Measurements from ENCODE around the gene CAMK2G.
"Not testable (repeated sequence)": the region's sequence is repeated elsewhere in the genome, so short reads cannot be mapped to it uniquely, and the experiment has no call there.

CAMK2G gene

DNA sequence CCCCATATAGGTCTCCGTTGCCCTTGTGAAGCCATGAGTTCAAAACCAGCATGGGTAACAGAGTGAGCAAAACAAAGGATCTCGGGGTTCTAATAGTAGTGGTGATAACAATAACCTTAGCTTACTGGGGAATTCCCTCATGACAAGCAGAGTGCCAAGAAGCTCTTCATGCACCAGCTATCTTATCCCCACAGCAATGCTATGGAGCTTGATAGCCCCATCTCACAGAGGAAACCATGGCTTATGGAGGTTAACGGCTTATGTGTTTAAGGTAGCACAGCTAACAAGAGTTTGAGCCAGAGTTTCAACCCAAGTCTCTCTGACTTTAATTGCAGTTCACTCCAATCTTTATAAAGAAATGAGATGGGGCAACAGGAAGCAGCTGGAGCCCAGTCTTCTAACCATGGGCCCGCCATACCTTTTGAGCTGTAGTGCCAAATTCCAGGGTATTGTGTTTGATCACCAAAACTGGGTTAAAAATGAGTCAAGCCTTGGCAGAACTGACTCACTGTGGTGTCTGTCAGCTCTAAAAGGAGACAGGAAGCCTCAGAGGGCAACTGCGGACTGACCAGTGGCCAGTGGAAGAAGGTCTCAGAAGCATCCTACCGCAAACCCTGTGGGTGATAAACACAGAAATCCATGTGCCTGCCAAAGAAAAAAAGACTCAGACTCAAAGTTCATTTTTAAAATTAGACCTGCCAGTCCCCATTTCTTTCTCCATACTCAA lies 20.1 kb upstream of the CAMK2G start:
- Mint-ChIP-seq H3K27ac (no peak overlapping the region), H3K27me3 (ENCODE audit: low read depth) (no peaks in the 10 kb centered on the region), H3K9me3 (no peaks in the 10 kb centered on the region), H3K4me1 (ENCODE audit: low read depth) (peaks cover 4% of the 10 kb centered on the region), H3K4me3 (no peak overlapping the region), H3K36me3 (ENCODE audit: low read depth) (no peaks in the 10 kb centered on the region)
- peak; percentile 25 for DNase-seq (ENCODE audit: low spot score)

DNA sequence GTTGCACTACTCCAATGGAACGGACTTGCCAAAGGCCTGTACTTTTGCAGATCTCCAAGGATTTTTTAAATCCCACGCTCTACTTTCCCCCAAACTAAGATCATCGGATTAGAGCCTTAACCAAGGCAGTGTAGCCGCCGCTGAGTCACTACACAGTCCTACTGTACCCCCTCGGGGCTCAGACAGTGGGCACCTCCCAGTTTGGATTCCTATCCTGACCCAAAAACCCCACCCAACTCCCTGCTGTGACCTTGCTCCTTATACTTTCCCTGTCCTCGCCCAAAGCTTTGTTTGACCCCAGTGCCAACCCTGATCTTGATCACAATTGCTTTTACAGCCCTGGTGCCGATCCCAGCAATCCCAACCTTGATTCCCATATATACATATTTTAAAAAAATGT lies 19.1 kb upstream of the CAMK2G start:
- Mint-ChIP-seq H3K4me1 (ENCODE audit: low read depth) (peaks cover 4% of the 10 kb centered on the region), H3K4me3 (no peak overlapping the region), H3K36me3 (ENCODE audit: low read depth) (no peaks in the 10 kb centered on the region), H3K27me3 (ENCODE audit: low read depth) (no peaks in the 10 kb centered on the region), H3K9me3 (no peaks in the 10 kb centered on the region), H3K27ac (no peak overlapping the region)
- DNase-seq (ENCODE audit: low spot score), result no peak

DNA sequence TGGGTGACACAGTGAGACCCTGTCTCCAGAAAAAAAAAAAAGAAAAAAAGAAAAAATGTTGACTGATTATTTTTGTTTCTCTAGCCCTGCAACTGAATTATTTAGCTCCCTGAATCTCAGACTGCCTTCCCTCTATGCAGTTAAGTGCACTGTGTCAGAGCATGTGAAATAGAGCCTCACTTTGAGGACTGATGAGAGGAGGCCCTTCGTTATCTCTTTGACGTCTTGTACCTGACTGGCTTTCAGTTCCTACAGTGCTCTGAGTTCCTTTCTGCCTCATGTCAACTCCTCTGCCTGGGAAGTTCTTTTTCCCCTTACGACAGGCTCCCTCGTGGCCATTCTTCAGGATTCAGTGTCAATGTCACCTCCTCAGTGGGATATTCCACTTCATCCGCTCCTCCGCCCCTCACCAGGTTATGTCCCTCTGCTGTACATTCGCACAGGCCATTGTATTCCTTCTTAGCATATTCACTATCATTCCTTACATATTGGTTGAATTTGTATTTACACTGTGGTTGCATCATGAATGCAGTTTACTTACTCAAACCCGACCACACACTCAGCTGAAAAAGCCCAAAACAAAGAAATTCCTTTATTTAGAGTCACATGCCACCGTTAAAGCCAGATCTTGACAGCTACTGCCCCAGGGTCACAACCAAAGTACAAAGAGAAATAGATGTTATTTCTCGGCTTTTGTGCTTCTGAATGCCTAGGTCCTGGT lies 18.1 kb upstream of the CAMK2G start:
- no peak for DNase-seq (ENCODE audit: low spot score)
- H3K4me1 Mint-ChIP-seq (ENCODE audit: low read depth), result peaks cover 4% of the 10 kb centered on the region
- no peaks in the 10 kb centered on the region for H3K27me3 Mint-ChIP-seq (ENCODE audit: low read depth)
- H3K4me3 Mint-ChIP-seq, result no peak overlapping the region
- H3K9me3 Mint-ChIP-seq, result no peaks in the 10 kb centered on the region
- H3K27ac Mint-ChIP-seq, result no peak overlapping the region
- H3K36me3 Mint-ChIP-seq (ENCODE audit: low read depth), result no peaks in the 10 kb centered on the region

DNA sequence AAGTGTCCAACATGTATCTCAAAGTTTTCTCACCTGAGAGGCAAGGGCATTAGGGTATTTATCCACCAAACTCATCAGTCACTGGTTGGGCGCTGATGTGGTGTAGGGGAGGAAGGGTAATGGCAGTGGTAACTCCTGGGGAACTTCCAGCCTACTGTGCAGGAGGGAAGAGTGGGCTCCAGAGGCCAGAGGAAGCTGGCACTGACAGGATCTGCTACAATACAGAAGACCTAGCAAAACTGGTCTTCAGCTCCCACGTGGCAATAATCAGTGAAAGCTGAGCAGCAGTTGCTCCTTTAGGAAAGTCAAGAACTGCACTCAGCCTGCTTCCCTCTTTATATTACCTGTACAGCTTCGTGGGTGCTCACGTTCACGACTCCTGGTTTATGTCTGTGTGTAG lies 17.2 kb upstream of the CAMK2G start:
- no peaks in the 10 kb centered on the region for H3K9me3 Mint-ChIP-seq
- H3K27me3 Mint-ChIP-seq (ENCODE audit: low read depth), result no peaks in the 10 kb centered on the region
- peaks cover 8% of the 10 kb centered on the region for H3K4me1 Mint-ChIP-seq (ENCODE audit: low read depth)
- H3K36me3 Mint-ChIP-seq (ENCODE audit: low read depth), result no peaks in the 10 kb centered on the region
- H3K27ac Mint-ChIP-seq, result no peak overlapping the region
- H3K4me3 Mint-ChIP-seq, result no peak overlapping the region
- no peak for DNase-seq (ENCODE audit: low spot score)

DNA sequence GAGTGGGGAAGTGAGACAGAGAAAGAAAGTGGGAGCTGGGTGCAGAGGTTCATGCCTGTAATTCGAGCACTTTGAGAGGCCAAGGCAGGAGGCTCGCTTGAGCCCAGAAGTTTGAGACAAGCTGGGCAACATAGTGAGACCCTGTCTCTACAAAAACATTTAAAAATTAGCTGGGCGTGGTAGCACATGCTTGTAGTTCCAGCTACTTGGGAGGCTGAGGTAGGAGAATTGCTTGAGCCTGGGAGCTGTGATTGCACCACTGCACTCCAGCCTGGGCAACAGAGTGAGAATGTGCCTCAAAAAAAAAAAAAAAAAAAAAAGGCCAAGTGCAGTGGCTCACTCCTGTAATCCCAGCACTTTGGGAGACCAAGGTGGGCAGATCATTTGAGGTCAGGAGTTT lies 16.5 kb upstream of the CAMK2G start:
- not testable (repeated sequence) for H3K36me3 Mint-ChIP-seq (ENCODE audit: low read depth); H3K4me3 Mint-ChIP-seq; DNase-seq (ENCODE audit: low spot score); H3K9me3 Mint-ChIP-seq; H3K27ac Mint-ChIP-seq; H3K27me3 Mint-ChIP-seq (ENCODE audit: low read depth)
- peaks cover 15% of the 10 kb centered on the region for H3K4me1 Mint-ChIP-seq (ENCODE audit: low read depth)

DNA sequence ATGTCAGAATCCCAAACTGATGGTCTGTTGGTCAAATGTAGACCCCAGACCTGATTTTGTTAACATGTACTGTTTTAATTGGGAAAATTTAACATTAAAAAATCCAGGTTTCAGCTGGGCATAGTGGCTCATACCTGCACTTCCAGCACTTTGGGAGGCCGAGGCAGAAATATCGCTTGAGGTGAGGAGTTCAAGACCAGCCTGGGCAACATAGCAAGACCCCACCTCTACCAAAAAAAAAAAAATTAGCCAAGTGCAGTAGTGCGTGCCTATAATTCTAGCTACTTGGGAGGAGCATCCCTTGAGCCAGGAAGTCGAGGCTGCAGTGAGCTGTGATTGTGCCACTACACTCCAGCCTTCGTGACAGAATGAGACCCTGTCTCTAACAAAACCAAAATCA lies 15.9 kb upstream of the CAMK2G start:
- no peak for DNase-seq (ENCODE audit: low spot score)
- Mint-ChIP-seq H3K9me3 (no peaks in the 10 kb centered on the region), H3K4me1 (ENCODE audit: low read depth) (peaks cover 16% of the 10 kb centered on the region), H3K4me3 (no peak overlapping the region), H3K27ac (no peak overlapping the region), H3K27me3 (ENCODE audit: low read depth) (no peaks in the 10 kb centered on the region), H3K36me3 (ENCODE audit: low read depth) (no peaks in the 10 kb centered on the region)

DNA sequence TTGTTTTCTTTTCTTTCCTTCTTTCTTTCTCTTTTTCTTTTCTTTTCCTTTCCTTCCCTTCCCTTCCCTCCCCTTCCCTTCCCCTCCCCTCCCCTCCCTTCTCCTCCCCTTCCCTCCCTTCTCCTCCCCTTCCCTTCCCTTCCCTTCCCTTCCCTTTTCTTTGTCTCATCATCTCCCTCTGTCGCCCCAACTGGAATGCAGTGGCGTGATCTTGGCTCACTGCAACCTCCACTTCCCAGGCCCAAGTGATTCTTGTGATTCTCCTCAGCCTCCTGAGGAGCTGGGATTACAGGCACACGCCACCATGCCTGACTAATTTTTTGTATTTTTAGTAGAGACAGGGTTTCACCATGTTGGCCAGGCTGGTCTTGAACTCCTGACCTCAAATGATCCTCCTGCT lies 15.1 kb upstream of the CAMK2G start:
- not testable (repeated sequence) for DNase-seq (ENCODE audit: low spot score); H3K36me3 Mint-ChIP-seq (ENCODE audit: low read depth); H3K9me3 Mint-ChIP-seq; H3K4me3 Mint-ChIP-seq; H3K27me3 Mint-ChIP-seq (ENCODE audit: low read depth); H3K27ac Mint-ChIP-seq
- H3K4me1 Mint-ChIP-seq (ENCODE audit: low read depth), result peaks cover 12% of the 10 kb centered on the region

DNA sequence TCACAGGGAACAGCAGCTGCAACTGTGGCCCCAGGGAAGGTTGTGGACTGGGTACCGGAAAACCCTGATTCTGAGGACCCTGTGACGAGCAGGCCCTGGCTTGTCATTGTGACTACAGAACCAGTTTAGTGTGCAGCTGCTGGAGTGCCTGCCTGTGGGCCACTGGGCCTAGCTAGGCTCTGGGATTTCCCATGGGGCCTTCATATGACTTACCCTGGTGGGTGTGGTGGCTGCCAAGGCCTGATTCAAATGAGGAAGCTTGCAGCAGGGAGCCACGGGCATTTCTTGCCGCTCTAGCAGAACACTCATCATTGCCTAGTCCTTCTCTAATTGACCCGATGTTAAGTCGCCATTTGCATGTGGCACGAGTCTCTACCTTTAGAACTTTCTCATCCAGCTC lies 14.7 kb upstream of the CAMK2G start:
- Mint-ChIP-seq H3K4me1 (ENCODE audit: low read depth) (peaks cover 12% of the 10 kb centered on the region), H3K9me3 (no peaks in the 10 kb centered on the region), H3K36me3 (ENCODE audit: low read depth) (no peaks in the 10 kb centered on the region), H3K27ac (no peak overlapping the region), H3K4me3 (no peak overlapping the region), H3K27me3 (ENCODE audit: low read depth) (no peaks in the 10 kb centered on the region)
- peak; percentile 32 for DNase-seq (ENCODE audit: low spot score)

DNA sequence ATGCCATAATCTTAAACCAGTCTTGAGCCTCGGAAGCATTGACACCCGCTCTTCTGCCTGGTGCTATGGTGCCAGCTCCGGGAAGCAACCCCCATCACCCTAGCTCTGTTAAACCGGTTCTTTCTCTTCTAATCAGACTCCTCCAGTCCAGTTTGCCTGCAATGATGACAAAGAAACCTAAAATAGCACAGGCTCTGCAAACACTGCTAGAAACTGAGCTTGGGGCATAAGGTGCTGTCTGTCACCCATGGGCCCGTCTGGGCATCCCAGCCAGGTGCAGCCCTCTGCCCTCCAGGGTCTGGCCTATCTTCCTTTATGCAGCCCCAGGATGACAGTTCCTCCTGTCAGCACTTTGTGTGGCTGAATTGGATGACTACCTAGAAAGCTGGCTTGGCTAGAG lies 14.2 kb upstream of the CAMK2G start:
- Mint-ChIP-seq H3K27ac (no peak overlapping the region), H3K9me3 (no peaks in the 10 kb centered on the region), H3K36me3 (ENCODE audit: low read depth) (no peaks in the 10 kb centered on the region), H3K27me3 (ENCODE audit: low read depth) (no peaks in the 10 kb centered on the region), H3K4me3 (no peak overlapping the region), H3K4me1 (ENCODE audit: low read depth) (peaks cover 12% of the 10 kb centered on the region)
- DNase-seq (ENCODE audit: low spot score), result no peak

DNA sequence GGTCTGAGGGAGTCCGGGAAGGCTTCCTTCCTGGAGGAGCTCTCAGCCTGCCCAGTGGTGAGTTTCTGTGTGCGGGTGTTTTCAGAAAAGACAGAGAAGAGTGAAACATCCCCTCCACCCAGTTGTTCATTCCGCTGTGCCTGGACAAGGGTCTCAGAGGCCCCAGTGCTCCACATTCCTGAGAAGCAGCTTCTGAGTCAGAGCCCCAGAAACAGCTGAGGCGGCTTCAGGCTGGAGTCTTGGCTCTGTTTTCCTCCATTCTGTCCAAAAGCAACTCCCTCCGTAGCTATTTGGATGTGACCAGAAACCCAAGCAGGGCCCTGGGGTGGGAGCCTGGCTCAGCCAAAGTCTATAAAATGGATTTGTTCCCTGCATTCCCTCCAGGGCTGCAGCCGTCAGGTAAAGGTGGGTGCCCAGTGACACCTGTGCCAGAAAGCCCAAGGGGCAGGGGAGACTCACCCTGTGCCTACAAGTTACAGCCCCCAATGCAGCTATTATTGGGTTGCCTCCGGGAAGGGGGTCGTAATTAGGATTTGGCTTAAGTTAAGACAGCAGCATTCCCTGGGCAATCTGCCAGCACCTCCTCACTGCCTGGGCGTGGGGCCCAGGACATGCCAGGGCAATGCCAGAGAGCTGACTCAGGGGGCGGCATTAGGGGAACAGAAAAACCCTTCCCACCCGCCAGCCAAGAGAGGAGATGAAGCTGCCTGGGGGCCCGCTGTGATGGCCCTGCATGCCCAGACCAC lies 13.1 kb upstream of the CAMK2G start:
- Mint-ChIP-seq H3K27ac (no peak overlapping the region), H3K4me1 (ENCODE audit: low read depth) (peaks cover 12% of the 10 kb centered on the region)

DNA sequence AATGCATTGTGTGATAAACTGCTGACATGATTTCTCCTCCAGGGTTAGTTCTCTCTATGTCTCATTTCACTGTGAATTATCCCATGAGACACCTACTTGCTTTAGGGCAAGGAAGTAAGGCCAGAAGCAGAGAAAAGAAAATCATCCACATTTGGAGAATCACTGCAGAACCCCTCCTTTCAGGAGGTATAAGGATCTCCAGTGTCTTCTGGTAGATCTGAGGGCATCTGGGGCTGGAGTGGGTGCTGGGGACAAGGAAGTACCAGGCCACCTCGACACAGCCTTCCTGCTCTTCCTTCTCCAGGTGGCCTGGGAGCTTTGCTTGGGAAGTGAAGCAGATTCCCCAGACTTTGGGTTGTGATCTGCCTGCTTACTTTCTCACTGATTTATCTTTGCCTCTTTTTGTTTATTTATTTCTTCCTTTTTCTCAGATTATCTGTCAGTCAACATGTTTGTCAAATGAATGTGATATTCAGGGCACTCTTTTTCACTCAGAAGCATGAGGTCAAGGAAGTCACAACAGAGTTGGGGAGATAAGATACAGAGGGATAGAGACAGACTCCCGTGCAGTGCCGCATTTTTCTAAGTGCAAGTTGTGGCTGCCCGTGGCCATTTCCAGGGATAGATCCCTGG lies 12.4 kb upstream of the CAMK2G start:
- H3K4me3 Mint-ChIP-seq, result no peak overlapping the region
- no peaks in the 10 kb centered on the region for H3K9me3 Mint-ChIP-seq
- H3K27me3 Mint-ChIP-seq (ENCODE audit: low read depth), result no peaks in the 10 kb centered on the region
- H3K27ac Mint-ChIP-seq, result no peak overlapping the region
- no peak for DNase-seq (ENCODE audit: low spot score)
- H3K4me1 Mint-ChIP-seq (ENCODE audit: low read depth), result peaks cover 12% of the 10 kb centered on the region
- no peaks in the 10 kb centered on the region for H3K36me3 Mint-ChIP-seq (ENCODE audit: low read depth)

More for the DNA sequence above, 13.1 kb upstream of the CAMK2G start:
- H3K4me3 Mint-ChIP-seq, result no peak overlapping the region
- H3K36me3 Mint-ChIP-seq (ENCODE audit: low read depth), result no peaks in the 10 kb centered on the region
- no peak for DNase-seq (ENCODE audit: low spot score)
- no peaks in the 10 kb centered on the region for H3K9me3 Mint-ChIP-seq
- no peaks in the 10 kb centered on the region for H3K27me3 Mint-ChIP-seq (ENCODE audit: low read depth)

DNA sequence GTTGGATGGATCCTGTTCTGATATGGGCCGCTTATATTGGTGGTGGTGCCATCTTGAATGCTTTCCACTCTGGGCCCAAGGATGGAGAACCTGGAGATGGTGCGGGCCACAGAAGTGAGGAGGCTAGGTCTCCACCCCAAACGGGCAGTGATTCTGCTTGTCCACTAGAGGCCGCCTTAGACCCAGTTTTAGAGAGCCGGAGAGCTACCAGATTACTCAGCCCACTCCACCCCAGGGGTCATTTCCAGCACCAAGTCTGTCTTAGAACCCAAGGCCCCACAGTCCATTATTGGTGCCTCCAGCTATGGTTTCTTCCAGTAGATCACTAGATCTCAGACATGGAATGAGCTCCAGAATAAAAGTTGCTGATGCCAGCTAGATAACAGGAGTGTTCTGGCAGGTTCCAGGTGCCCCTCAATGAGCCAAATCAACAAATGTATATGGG lies 11.8 kb upstream of the CAMK2G start:
- H3K4me1 Mint-ChIP-seq (ENCODE audit: low read depth), result peaks cover 12% of the 10 kb centered on the region
- no peaks in the 10 kb centered on the region for H3K9me3 Mint-ChIP-seq
- H3K27me3 Mint-ChIP-seq (ENCODE audit: low read depth), result no peaks in the 10 kb centered on the region
- DNase-seq (ENCODE audit: low spot score), result peak; percentile 54
- H3K36me3 Mint-ChIP-seq (ENCODE audit: low read depth), result no peaks in the 10 kb centered on the region
- no peak overlapping the region for H3K27ac Mint-ChIP-seq
- no peak overlapping the region for H3K4me3 Mint-ChIP-seq

DNA sequence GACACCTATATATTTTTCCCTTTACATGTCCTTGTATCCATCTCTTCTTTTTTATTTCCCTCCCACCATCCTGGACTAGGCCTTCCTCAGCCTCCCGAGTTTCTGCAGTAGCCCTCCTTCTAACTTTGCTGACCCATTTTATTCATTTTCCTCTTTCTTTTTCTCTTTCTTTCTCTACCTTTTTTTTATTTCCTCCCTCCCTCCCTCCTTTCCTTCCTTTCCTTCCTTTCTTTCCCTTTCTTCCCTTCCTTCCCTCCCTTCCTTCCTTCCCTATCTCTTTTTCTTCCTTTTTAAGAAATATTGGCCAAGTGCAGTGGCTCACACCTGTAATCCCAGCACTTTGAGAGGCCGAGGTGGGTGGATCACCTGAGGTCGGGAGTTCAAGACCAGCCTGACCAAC lies 9.7 kb upstream of the CAMK2G start:
- H3K4me1 Mint-ChIP-seq (ENCODE audit: low read depth), result peaks cover 27% of the 10 kb centered on the region
- no peaks in the 10 kb centered on the region for H3K36me3 Mint-ChIP-seq (ENCODE audit: low read depth)
- no peak for DNase-seq (ENCODE audit: low spot score)
- H3K9me3 Mint-ChIP-seq, result no peaks in the 10 kb centered on the region
- H3K27ac Mint-ChIP-seq, result no peak overlapping the region
- H3K27me3 Mint-ChIP-seq (ENCODE audit: low read depth), result no peaks in the 10 kb centered on the region
- no peak overlapping the region for H3K4me3 Mint-ChIP-seq

Data from T-helper 2 cell treated with Interferon-gamma antibody and Interleukin-4, amounts not matched to agents 5 μg/mL and 100 μg/mL, for 36 hours (primary cell).